Mucosa of rectum (tissue), 2 donors: ENCODE measurements around the gene IL22RA1.

Experiments used
- H3K27ac ChIP-seq, 2 donors: one replicate each; pipeline ENCODE4 v1.7.0; 2013; ENCODE audit warnings: inconsistent platforms in 2 of 2, low read depth in 2 of 2, low read length in 2 of 2
- H3K27me3 ChIP-seq, 2 donors: one replicate each; pipeline ENCODE4 v1.7.0; 2013; ENCODE audit warnings: low read length in 2 of 2; ENCODE audit not compliant: control insufficient read depth in 2 of 2, insufficient read depth in 2 of 2
- H3K36me3 ChIP-seq, 2 donors: one replicate each; pipeline ENCODE4 v1.7.0; 2013; ENCODE audit warnings: low read length in 2 of 2; ENCODE audit not compliant: control insufficient read depth in 2 of 2, insufficient read depth in 2 of 2
- H3K4me1 ChIP-seq, 2 donors: one replicate each; pipeline ENCODE4 v1.7.0; 2013; ENCODE audit warnings: low read length in 2 of 2, mild to moderate bottlenecking in 1 of 2; ENCODE audit not compliant: control insufficient read depth in 2 of 2, insufficient read depth in 2 of 2
- H3K4me3 ChIP-seq, 2 donors: one replicate each; pipeline ENCODE4 v1.7.0; 2013; ENCODE audit warnings: low read length in 2 of 2
- H3K9ac ChIP-seq, 2 donors: one replicate each; pipeline ENCODE4 v1.7.0; 2013; ENCODE audit warnings: low read length in 2 of 2, low read depth in 1 of 2, mild to moderate bottlenecking in 1 of 2
- H3K9me3 ChIP-seq, 2 donors: one replicate each; pipeline ENCODE4 v1.7.0; 2013; ENCODE audit warnings: low read length in 2 of 2; ENCODE audit not compliant: control insufficient read depth in 2 of 2
- donor health status: healthy.
- donor health status: Normal muscosa, but diverticular disease.

The IL22RA1 gene

DNA sequence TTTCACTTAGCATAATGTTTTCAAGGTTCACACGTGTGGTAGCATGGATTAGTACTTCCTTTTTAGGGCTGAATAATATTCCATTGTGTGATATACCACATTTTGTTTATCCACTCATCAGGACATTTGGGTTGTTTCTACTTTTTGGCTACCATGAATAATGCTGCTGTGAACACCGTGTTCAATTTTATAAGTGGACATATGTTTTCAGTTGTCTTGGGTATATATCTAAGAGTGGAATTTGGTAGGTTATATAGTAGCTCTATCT lies 3.8 kb downstream of the IL22RA1 start:
- Histone ChIP-seq H3K4me3 (no peak overlapping the region), H3K27me3 (no peaks in the 10 kb centered on the region), H3K9ac (no peak overlapping the region), H3K36me3 (peaks cover 0 to 3% of the 10 kb centered on the region in 2 donors), H3K4me1 (peaks cover 5 to 13% of the 10 kb centered on the region in 2 donors), H3K27ac (no peak overlapping the region), H3K9me3 (no peaks in the 10 kb centered on the region)

- H3K27ac ChIP-seq: no peak overlapping the region
- H3K27me3 ChIP-seq: no peaks in the 10 kb centered on the region
- no peaks in the 10 kb centered on the region for H3K9me3 ChIP-seq
- peaks cover 0 to 3% of the 10 kb centered on the region in 2 donors for H3K36me3 ChIP-seq
- peaks cover 5 to 8% of the 10 kb centered on the region in 2 donors for H3K4me1 ChIP-seq
- no peak overlapping the region for H3K4me3 ChIP-seq
- no peak overlapping the region for H3K9ac ChIP-seq
These were observed 4.3 kb downstream of the IL22RA1 start for GRCh38 chr1:24138476-24139221.

GRCh38 chr1:24136956-24137539 lies 5.9 kb downstream of the IL22RA1 start:
- Histone ChIP-seq H3K9ac (no peak overlapping the region), H3K4me1 (peaks cover 0 to 3% of the 10 kb centered on the region in 2 donors), H3K36me3 (peaks cover 2 to 3% of the 10 kb centered on the region in 2 donors)

GRCh38 chr1:24134376-24134775 lies 8.6 kb downstream of the IL22RA1 start:
- H3K9me3 ChIP-seq: no peaks in the 10 kb centered on the region
- no peak overlapping the region for H3K4me3 ChIP-seq
- no peak overlapping the region for H3K9ac ChIP-seq
- H3K36me3 ChIP-seq: peaks cover 2 to 3% of the 10 kb centered on the region in 2 donors
- no peak overlapping the region for H3K27ac ChIP-seq
- H3K27me3 ChIP-seq: no peaks in the 10 kb centered on the region
- H3K4me1 ChIP-seq: no peaks in the 10 kb centered on the region

More at GRCh38 chr1:24136956-24137539, 5.9 kb downstream of the IL22RA1 start:
- Histone ChIP-seq H3K27ac (no peak overlapping the region), H3K9me3 (no peaks in the 10 kb centered on the region), H3K4me3 (no peak overlapping the region), H3K27me3 (no peaks in the 10 kb centered on the region)

DNA sequence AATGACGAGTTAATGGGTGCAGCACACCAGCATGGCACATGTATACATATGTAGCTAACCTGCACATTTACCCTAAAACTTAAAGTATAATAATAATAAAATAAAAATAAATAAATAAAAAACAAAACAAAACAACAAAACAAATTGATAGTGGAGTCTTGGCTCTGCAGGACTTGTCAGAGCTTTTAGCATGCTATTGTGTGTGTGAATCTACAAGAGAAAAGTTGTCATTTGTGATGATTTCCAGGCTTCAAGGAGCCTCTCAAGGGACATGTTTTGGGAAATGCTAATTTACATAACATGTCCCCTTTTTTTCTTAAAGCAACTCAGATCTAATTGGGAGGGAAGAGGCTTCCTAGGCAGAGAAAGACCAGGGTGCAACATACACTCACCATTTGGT lies 9.1 kb downstream of the IL22RA1 start:
- H3K36me3 ChIP-seq: peaks cover 2 to 3% of the 10 kb centered on the region in 2 donors
- no peak overlapping the region for H3K4me3 ChIP-seq
- no peaks in the 10 kb centered on the region for H3K27me3 ChIP-seq
- H3K27ac ChIP-seq: no peak overlapping the region
- no peaks in the 10 kb centered on the region for H3K9me3 ChIP-seq
- H3K9ac ChIP-seq: no peak overlapping the region
- no peaks in the 10 kb centered on the region for H3K4me1 ChIP-seq

GRCh38 chr1:24130385-24130784 lies 12.6 kb downstream of the IL22RA1 start:
- no peak overlapping the region for H3K27ac ChIP-seq
- H3K9ac ChIP-seq: no peak overlapping the region
- peaks cover 7 to 9% of the 10 kb centered on the region in 2 donors for H3K36me3 ChIP-seq
- H3K27me3 ChIP-seq: no peaks in the 10 kb centered on the region
- no peaks in the 10 kb centered on the region for H3K9me3 ChIP-seq
- no peak overlapping the region for H3K4me3 ChIP-seq
- no peaks in the 10 kb centered on the region for H3K4me1 ChIP-seq

DNA sequence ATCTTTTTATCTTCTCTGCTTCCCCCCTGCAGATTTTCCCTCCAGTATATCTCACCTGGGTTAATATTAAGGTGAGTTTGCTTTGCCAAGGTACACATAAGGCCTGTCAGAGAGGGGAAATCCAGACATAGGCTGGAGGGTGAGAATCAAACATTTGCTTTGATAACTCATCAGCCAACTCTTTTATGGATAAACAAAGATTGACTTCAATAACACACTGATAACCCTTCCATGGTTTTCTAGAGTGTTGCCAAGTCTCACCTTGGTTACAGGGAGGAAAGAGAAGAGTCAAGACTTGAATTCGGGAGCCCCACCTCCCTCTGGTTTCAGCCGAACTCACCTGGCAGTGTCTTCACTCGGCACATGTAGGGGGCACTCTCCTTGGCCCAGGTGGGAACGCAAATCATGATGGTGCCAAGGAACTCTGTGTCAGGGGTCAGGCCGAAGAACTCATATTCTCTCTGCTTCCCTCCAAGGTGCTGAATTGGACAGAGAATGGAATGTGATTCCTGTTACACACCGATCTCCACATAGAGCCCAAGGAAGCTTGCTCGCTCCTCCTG lies 15.1 kb downstream of the IL22RA1 start:
- Histone ChIP-seq H3K9me3 (no peaks in the 10 kb centered on the region), H3K9ac (no peak overlapping the region), H3K4me3 (no peak overlapping the region), H3K4me1 (no peaks in the 10 kb centered on the region), H3K36me3 (peaks cover 8 to 11% of the 10 kb centered on the region in 2 donors), H3K27ac (no peak overlapping the region), H3K27me3 (no peaks in the 10 kb centered on the region)

DNA sequence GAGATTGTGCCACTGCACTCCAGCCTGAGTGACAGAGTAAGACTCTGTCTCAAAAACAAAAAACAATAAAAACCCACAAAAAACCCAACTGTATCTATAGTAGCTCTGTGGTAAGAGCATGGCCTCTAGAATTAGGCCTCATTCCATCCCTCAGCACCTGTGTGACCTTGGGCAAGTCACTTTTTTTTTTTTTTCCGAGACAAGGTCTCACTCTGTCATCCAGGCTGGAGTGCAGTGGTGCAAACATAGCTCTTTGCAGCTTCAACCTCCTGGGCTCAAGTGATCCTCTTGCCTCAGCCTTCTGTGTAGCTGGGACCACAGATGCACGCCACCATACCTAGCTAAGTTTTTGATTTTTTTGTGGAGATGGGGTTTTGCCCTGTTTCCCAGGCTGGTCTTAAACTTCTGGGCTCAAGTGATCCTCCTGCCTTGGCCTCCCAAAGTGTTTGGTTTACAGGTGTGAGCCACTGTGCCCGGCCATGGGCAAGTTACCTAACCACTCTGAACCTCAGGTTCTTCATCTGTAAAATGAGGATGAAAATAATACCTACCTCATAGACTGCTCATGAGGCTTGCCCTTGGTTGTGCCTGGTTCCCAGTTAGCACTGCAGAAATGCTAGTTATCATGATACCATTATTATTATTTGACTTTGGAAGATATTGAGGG lies 15.7 kb downstream of the IL22RA1 start:
- Histone ChIP-seq H3K4me3 (no peak overlapping the region), H3K27me3 (no peaks in the 10 kb centered on the region), H3K9me3 (no peaks in the 10 kb centered on the region), H3K27ac (no peak overlapping the region), H3K36me3 (peaks cover 8 to 11% of the 10 kb centered on the region in 2 donors), H3K9ac (no peak overlapping the region), H3K4me1 (no peaks in the 10 kb centered on the region)

GRCh38 chr1:24126672-24127023 lies 16.3 kb downstream of the IL22RA1 start:
- Histone ChIP-seq H3K9ac (no peak overlapping the region), H3K4me1 (no peaks in the 10 kb centered on the region), H3K9me3 (no peaks in the 10 kb centered on the region), H3K4me3 (no peak overlapping the region), H3K27ac (no peak overlapping the region), H3K36me3 (peaks cover 8 to 11% of the 10 kb centered on the region in 2 donors), H3K27me3 (no peaks in the 10 kb centered on the region)

DNA sequence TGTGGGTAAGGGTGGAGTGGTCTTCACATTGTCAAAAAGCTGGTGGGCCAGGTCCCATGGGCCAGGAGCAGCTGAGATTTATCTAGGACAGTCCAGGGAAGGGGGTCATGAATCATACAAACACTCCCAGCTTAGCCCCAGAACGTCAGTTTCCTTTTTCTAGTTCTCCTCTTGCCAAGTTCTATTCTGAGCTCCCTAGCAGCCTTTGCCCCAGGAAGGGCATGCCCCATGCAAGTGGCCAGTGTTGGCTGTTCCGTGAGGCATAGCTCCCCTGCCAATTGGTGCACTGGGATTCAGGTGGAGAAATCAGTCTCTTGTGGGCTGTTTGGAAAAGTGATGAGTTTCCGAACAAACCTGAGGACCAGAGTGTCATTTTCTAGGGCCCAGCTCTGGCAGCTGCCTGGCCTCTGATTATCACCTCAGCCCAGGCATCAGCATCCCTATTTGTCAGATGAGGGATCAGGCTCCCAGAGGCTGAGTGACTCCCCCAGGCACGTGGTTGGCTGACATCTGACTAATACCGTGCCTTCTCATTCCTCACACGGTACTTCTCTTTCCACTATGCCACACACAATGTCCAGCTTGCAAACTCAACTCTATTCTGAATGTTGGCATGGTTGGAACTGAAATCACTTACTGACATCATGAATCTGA lies 16.8 kb downstream of the IL22RA1 start:
- H3K4me1 ChIP-seq: peaks cover 0 to 3% of the 10 kb centered on the region in 2 donors
- no peak overlapping the region for H3K27ac ChIP-seq
- no peaks in the 10 kb centered on the region for H3K27me3 ChIP-seq
- no peak overlapping the region for H3K4me3 ChIP-seq
- H3K9me3 ChIP-seq: no peaks in the 10 kb centered on the region
- H3K9ac ChIP-seq: no peak overlapping the region
- peaks cover 8 to 11% of the 10 kb centered on the region in 2 donors for H3K36me3 ChIP-seq
